Neural progenitor cell (in vitro differentiated cells): ENCODE measurements around the gene DNAJC24. TPM values are rescaled to one million over a fixed set of nuclear protein-coding genes. Genes with fewer than 3 reads are reported as not detected.
A peak's percentile ranks its signal among the peaks of the same experiment; 100 is the strongest.

Experiments used
- DNase-seq: peaks from one replicate; pipeline ENCODE4 v3.0.0-alpha.2; 2016; ENCODE audit warnings: low spot score
- H2AFZ ChIP-seq: fragments of 200-600 bp; sonication (generic); replicated peaks from 2 replicates; pipeline ENCODE4 v1.6.1; 2016; ENCODE audit warnings: antibody characterized with exemption
- H3F3A ChIP-seq: fragments of 200-600 bp; sonication (generic); 2 replicates; pipeline ENCODE4 v1.6.1; 2016; ENCODE audit warnings: antibody characterized with exemption, low read depth
- H3K27ac ChIP-seq: fragments of 200-600 bp; sonication (generic); 2 replicates; pipeline ENCODE4 v1.5.1; 2016; ENCODE audit warnings: mild to moderate bottlenecking
- H3K27me3 ChIP-seq: fragments of 200-600 bp; sonication (generic); 2 replicates; pipeline ENCODE4 v1.6.1; 2016; ENCODE audit warnings: mild to moderate bottlenecking, moderate library complexity
- H3K36me3 ChIP-seq: fragments of 200-600 bp; sonication (generic); 2 replicates; pipeline ENCODE4 v1.5.1; 2016
- H3K4me1 ChIP-seq: fragments of 200-600 bp; sonication (generic); 2 replicates; pipeline ENCODE4 v1.6.1; 2016; ENCODE audit warnings: mixed run types
- H3K4me2 ChIP-seq: fragments of 200-600 bp; sonication (generic); 2 replicates; pipeline ENCODE4 v1.6.1; 2016
- H3K4me3 ChIP-seq: fragments of 200-600 bp; sonication (generic); 2 replicates; pipeline ENCODE4 v1.5.1; 2016
- H3K79me2 ChIP-seq: fragments of 200-600 bp; sonication (generic); 2 replicates; pipeline ENCODE4 v1.6.1; 2016; ENCODE audit warnings: low read depth
- H3K9ac ChIP-seq: fragments of 200-600 bp; sonication (generic); 2 replicates; pipeline ENCODE4 v1.6.1; 2016
- H3K9me3 ChIP-seq: fragments of 200-600 bp; sonication (generic); 2 replicates; pipeline ENCODE4 v1.5.1; 2016; ENCODE audit warnings: low read depth
- H4K20me1 ChIP-seq: fragments of 200-600 bp; sonication (generic); 2 replicates; pipeline ENCODE4 v1.6.1; 2016; ENCODE audit warnings: low read depth
- H3K27ac Mint-ChIP-seq: 3 replicates; pipeline ENCODE4 v1.8.0; 2021; ENCODE audit warnings: mixed read lengths
- H3K27me3 Mint-ChIP-seq: 2 replicates; pipeline ENCODE4 v1.8.0; 2022; ENCODE audit warnings: low read depth, mild to moderate bottlenecking, inconsistent platforms, moderate library complexity, mixed read lengths; ENCODE audit not compliant: insufficient read depth
- H3K36me3 Mint-ChIP-seq: 3 replicates; pipeline ENCODE4 v1.8.0; 2021; ENCODE audit warnings: mixed read lengths
- H3K4me1 Mint-ChIP-seq: 3 replicates; pipeline ENCODE4 v1.8.0; 2021; ENCODE audit warnings: mixed read lengths
- H3K4me3 Mint-ChIP-seq: 3 replicates; pipeline ENCODE4 v1.8.0; 2021; ENCODE audit warnings: mild to moderate bottlenecking, moderate library complexity, mixed read lengths
- H3K9me3 Mint-ChIP-seq: 3 replicates; pipeline ENCODE4 v1.8.0; 2020; ENCODE audit warnings: mixed read lengths
- EZH2 ChIP-seq: fragments of 200-600 bp; sonication (generic); IDR thresholded peaks from 2 replicates; pipeline ENCODE4 v1.6.1; 2017; ENCODE audit warnings: antibody characterized with exemption, mild to moderate bottlenecking, moderate library complexity
- EZH2phosphoT487 ChIP-seq: fragments of 200-600 bp; sonication (generic); IDR thresholded peaks from 2 replicates; pipeline ENCODE4 v1.6.1; 2017; ENCODE audit warnings: antibody characterized with exemption
- total RNA-seq: library from RNA; depleted of rRNA; stranded (reverse); fragments of >200 nt; gene quantifications from 2 replicates; pipeline ENCODE4 v1.2.3, GENCODE V29; 2015; ENCODE audit warnings: low replicate concordance
- TF ChIP-seq, protein P1 (sequence below): fragments of 200-600 bp; sonication (generic); IDR thresholded peaks from 2 replicates; pipeline ENCODE4 v1.5.1; 2017; ENCODE audit warnings: antibody characterized with exemption, mild to moderate bottlenecking

Gene DNAJC24
- total RNA-seq, 1 donor from 2014 or later: 80.9 TPM

DNA sequence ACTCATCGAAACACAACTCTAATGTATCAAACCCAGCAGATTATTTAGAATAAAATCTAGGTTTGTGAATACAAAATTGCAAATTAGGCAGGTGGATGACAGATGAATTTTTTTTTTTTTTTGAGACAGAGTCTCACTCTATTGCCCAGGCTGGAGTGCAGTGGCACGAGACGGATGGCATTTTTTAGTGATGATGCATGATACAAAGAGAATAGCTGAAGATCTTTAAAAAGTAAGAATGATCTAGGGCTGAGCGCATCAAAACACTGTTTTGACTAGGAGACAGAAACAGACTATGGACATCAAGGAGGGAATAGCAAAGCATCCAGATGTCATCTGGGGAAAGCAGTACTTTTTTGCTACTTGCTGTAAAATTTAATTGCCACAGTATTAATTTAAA is 76.0 kb downstream of the DNAJC24 start:
- Histone ChIP-seq H3K79me2 (peaks cover 54% of the 10 kb centered on the region), H3K27ac (peak overlapping the region; percentile 93), H3K36me3 (no peaks in the 10 kb centered on the region), H3K9me3 (no peaks in the 10 kb centered on the region), H3K4me2 (no peak overlapping the region), H3K4me1 (peaks cover 49% of the 10 kb centered on the region), H4K20me1 (no peaks in the 10 kb centered on the region), H3K27me3 (no peaks in the 10 kb centered on the region), H3K4me3 (no peak overlapping the region), H3K9ac (no peak overlapping the region), H2AFZ (no peak overlapping the region), H3F3A (peaks cover 54% of the 10 kb centered on the region)
- Mint-ChIP-seq H3K4me3 (no peak overlapping the region), H3K4me1 (peaks cover 2% of the 10 kb centered on the region), H3K27me3 (peaks cover 2% of the 10 kb centered on the region), H3K27ac (no peak overlapping the region), H3K9me3 (no peaks in the 10 kb centered on the region), H3K36me3 (peaks cover 25% of the 10 kb centered on the region)
- TF ChIP-seq EZH2phosphoT487 (no peak), EZH2 (no peak)
- TF ChIP-seq, protein P1, sequence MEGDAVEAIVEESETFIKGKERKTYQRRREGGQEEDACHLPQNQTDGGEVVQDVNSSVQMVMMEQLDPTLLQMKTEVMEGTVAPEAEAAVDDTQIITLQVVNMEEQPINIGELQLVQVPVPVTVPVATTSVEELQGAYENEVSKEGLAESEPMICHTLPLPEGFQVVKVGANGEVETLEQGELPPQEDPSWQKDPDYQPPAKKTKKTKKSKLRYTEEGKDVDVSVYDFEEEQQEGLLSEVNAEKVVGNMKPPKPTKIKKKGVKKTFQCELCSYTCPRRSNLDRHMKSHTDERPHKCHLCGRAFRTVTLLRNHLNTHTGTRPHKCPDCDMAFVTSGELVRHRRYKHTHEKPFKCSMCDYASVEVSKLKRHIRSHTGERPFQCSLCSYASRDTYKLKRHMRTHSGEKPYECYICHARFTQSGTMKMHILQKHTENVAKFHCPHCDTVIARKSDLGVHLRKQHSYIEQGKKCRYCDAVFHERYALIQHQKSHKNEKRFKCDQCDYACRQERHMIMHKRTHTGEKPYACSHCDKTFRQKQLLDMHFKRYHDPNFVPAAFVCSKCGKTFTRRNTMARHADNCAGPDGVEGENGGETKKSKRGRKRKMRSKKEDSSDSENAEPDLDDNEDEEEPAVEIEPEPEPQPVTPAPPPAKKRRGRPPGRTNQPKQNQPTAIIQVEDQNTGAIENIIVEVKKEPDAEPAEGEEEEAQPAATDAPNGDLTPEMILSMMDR: no peak
- no peak for DNase-seq

DNA sequence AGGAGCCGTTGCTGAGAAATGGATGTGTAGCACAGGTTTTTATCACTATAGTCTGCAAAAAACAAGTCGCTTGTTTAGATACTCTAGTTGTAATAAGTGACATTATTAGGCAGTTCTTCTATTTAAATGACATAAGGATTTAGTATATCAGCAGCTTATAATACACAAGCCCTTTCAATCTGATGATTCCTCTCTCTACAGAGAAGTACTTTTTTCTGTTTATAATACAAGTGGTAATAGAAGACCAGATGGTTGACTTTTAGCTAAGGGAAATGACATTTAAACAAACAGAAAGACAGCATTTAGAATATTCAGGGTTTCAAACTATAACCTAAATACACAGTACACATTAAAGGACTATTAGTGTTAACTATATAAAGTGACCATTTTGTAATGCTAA is 79.4 kb downstream of the DNAJC24 start:
- no peak for DNase-seq
- no peak overlapping the region for H3K27ac ChIP-seq
- peaks cover 27% of the 10 kb centered on the region for H3F3A ChIP-seq
- Mint-ChIP-seq H3K27ac (no peak overlapping the region), H3K4me1 (no peaks in the 10 kb centered on the region), H3K4me3 (no peak overlapping the region), H3K27me3 (no peaks in the 10 kb centered on the region), H3K36me3 (peaks cover 48% of the 10 kb centered on the region), H3K9me3 (no peaks in the 10 kb centered on the region)
- no peak overlapping the region for H2AFZ ChIP-seq
- TF ChIP-seq EZH2phosphoT487 (no peak), EZH2 (no peak)
- TF ChIP-seq, protein P1: no peak
- H3K79me2 ChIP-seq: peaks cover 37% of the 10 kb centered on the region
- no peaks in the 10 kb centered on the region for H3K9me3 ChIP-seq
- no peak overlapping the region for H3K4me2 ChIP-seq
- no peak overlapping the region for H3K4me3 ChIP-seq
- H3K36me3 ChIP-seq: peaks cover under 1% of the 10 kb centered on the region
- no peaks in the 10 kb centered on the region for H4K20me1 ChIP-seq
- H3K9ac ChIP-seq: no peak overlapping the region
- no peaks in the 10 kb centered on the region for H3K27me3 ChIP-seq
- H3K4me1 ChIP-seq: peaks cover 15% of the 10 kb centered on the region

DNA sequence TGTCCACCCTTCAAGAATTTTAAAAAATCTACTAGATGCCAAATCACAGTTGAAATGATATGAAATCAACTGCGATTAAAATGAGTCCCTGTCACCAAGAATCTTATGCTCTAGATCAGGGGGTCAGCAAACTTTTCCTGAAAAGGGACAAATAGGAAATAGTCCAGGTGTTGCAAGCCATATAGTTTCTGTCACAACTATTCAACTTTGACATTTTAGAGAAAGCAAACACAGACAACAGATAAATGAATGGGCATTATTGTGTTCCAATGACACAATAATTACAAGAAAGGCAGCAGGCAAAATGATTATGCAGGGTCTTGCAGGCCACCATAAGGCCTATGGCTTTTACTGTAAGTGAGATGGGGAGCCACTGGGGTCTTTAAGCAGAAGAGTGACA is 81.2 kb downstream of the DNAJC24 start:
- Histone ChIP-seq H3F3A (peaks cover 9% of the 10 kb centered on the region), H3K9me3 (no peaks in the 10 kb centered on the region), H3K4me2 (no peak overlapping the region), H3K79me2 (peaks cover 46% of the 10 kb centered on the region), H3K4me3 (no peak overlapping the region), H3K9ac (no peak overlapping the region), H3K36me3 (peaks cover 8% of the 10 kb centered on the region), H2AFZ (no peak overlapping the region), H3K27ac (no peak overlapping the region), H4K20me1 (no peaks in the 10 kb centered on the region), H3K4me1 (peaks cover 6% of the 10 kb centered on the region), H3K27me3 (no peaks in the 10 kb centered on the region)
- Mint-ChIP-seq H3K4me1 (no peaks in the 10 kb centered on the region), H3K27ac (no peak overlapping the region), H3K27me3 (no peaks in the 10 kb centered on the region), H3K36me3 (peaks cover 54% of the 10 kb centered on the region), H3K9me3 (no peaks in the 10 kb centered on the region), H3K4me3 (no peak overlapping the region)
- no peak for TF ChIP-seq EZH2phosphoT487
- no peak for TF ChIP-seq EZH2
- TF ChIP-seq, protein P1: no peak
- DNase-seq: no peak
